ENCODE measurements around the gene CSK. TPM values are rescaled to one million over a fixed set of nuclear protein-coding genes. Genes with fewer than 3 reads are reported as not detected.

CSK gene
- total RNA-seq, 1 donor from 2014 or later, result 100 TPM

- Mint-ChIP-seq H3K4me1 (ENCODE audit: unreplicated experiment) (peaks cover 7% of the 10 kb centered on the region), H3K27ac (ENCODE audit: unreplicated experiment) (peak overlapping the region; percentile 24), H3K36me3 (ENCODE audit: low read depth, unreplicated experiment) (peaks cover 9% of the 10 kb centered on the region), H3K27me3 (ENCODE audit: unreplicated experiment) (peaks cover 4% of the 10 kb centered on the region), H3K9me3 (ENCODE audit: unreplicated experiment) (no peaks in the 10 kb centered on the region), H3K4me3 (ENCODE audit: unreplicated experiment) (no peak overlapping the region)
- DNase-seq (ENCODE audit: low spot score), result no peak
- TF ChIP-seq CTCF (IDR thresholded peaks at IDR 0.05; ENCODE audit: unreplicated experiment), result no peak
Observed at GRCh38 chr15:74833376-74834107, 51.7 kb downstream of the CSK start.

- H3K9me3 Mint-ChIP-seq (ENCODE audit: unreplicated experiment), result no peaks in the 10 kb centered on the region
Observed at GRCh38 chr15:74835312-74835823, 53.5 kb downstream of the CSK start.

DNA sequence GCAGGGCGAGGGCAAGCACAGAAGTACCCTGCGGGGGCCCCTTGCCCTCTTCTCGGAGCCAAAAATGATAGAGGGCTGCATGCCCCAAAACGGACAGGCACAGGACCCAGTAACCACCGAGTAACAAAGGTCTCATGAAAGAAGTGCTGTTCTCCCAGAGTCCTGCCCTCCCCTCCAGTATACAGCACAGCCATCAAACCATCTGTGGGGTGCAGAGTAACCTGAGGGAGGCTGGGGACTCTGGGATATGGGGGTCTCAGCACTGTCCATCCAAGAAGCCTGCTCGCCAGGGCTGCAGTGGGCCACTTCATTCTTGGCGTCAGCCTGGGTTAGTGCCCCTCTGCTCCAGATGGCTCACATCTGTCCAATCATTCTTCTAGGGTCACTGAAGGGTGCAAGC is 55.0 kb downstream of the CSK start:
- DNase-seq (ENCODE audit: low spot score), result no peak
- Mint-ChIP-seq H3K36me3 (ENCODE audit: low read depth, unreplicated experiment) (peaks cover 14% of the 10 kb centered on the region), H3K27me3 (ENCODE audit: unreplicated experiment) (no peaks in the 10 kb centered on the region), H3K9me3 (ENCODE audit: unreplicated experiment) (no peaks in the 10 kb centered on the region), H3K4me1 (ENCODE audit: unreplicated experiment) (peaks cover 7% of the 10 kb centered on the region), H3K4me3 (ENCODE audit: unreplicated experiment) (no peak overlapping the region), H3K27ac (ENCODE audit: unreplicated experiment) (no peak overlapping the region)
- no peak for TF ChIP-seq CTCF (IDR thresholded peaks at IDR 0.05; ENCODE audit: unreplicated experiment)

More at GRCh38 chr15:74835312-74835823, 53.5 kb downstream of the CSK start:
- no peak overlapping the region for H3K4me3 Mint-ChIP-seq (ENCODE audit: unreplicated experiment)
- TF ChIP-seq CTCF (IDR thresholded peaks at IDR 0.05; ENCODE audit: unreplicated experiment), result peak; percentile 82
- H3K27ac Mint-ChIP-seq (ENCODE audit: unreplicated experiment), result no peak overlapping the region
- DNase-seq (ENCODE audit: low spot score), result peak; percentile 89
- peaks cover 14% of the 10 kb centered on the region for H3K36me3 Mint-ChIP-seq (ENCODE audit: low read depth, unreplicated experiment)
- H3K27me3 Mint-ChIP-seq (ENCODE audit: unreplicated experiment), result peaks cover 2% of the 10 kb centered on the region
- peaks cover 7% of the 10 kb centered on the region for H3K4me1 Mint-ChIP-seq (ENCODE audit: unreplicated experiment)

- H3K4me3 Mint-ChIP-seq (ENCODE audit: unreplicated experiment), result no peak overlapping the region
- TF ChIP-seq CTCF (IDR thresholded peaks at IDR 0.05; ENCODE audit: unreplicated experiment), result no peak
- no peaks in the 10 kb centered on the region for H3K27me3 Mint-ChIP-seq (ENCODE audit: unreplicated experiment)
- H3K9me3 Mint-ChIP-seq (ENCODE audit: unreplicated experiment), result no peaks in the 10 kb centered on the region
- no peak overlapping the region for H3K27ac Mint-ChIP-seq (ENCODE audit: unreplicated experiment)
- no peak for DNase-seq (ENCODE audit: low spot score)
- H3K4me1 Mint-ChIP-seq (ENCODE audit: unreplicated experiment), result peaks cover 7% of the 10 kb centered on the region
- H3K36me3 Mint-ChIP-seq (ENCODE audit: low read depth, unreplicated experiment), result peaks cover 14% of the 10 kb centered on the region
Observed at GRCh38 chr15:74837482-74838136, 55.7 kb downstream of the CSK start.

- Mint-ChIP-seq H3K27ac (ENCODE audit: unreplicated experiment) (no peak overlapping the region), H3K4me3 (ENCODE audit: unreplicated experiment) (no peak overlapping the region), H3K9me3 (ENCODE audit: unreplicated experiment) (no peaks in the 10 kb centered on the region), H3K27me3 (ENCODE audit: unreplicated experiment) (no peaks in the 10 kb centered on the region), H3K36me3 (ENCODE audit: low read depth, unreplicated experiment) (peaks cover 14% of the 10 kb centered on the region), H3K4me1 (ENCODE audit: unreplicated experiment) (peaks cover 1% of the 10 kb centered on the region)
- no peak for TF ChIP-seq CTCF (IDR thresholded peaks at IDR 0.05; ENCODE audit: unreplicated experiment)
- no peak for DNase-seq (ENCODE audit: low spot score)
Observed at GRCh38 chr15:74838137-74838516, 56.2 kb downstream of the CSK start.

All from endothelial cell (in vitro differentiated cells).